ENCODE results near the gene MRM3. TPM values are rescaled to one million over a fixed set of nuclear protein-coding genes. Genes with fewer than 3 reads are reported as not detected.
A peak's percentile ranks its signal among the peaks of the same experiment; 100 is the strongest.
"Not testable (repeated sequence)": the region's sequence is repeated elsewhere in the genome, so short reads cannot be mapped to it uniquely, and the experiment has no call there.

MRM3 gene
- total RNA-seq, 1 donor from 2014 or later, result 17.5 TPM

GRCh38 chr17:796609-797008 is 14.5 kb downstream of the MRM3 start:
- DNase-seq, result no peak

GRCh38 chr17:797236-797840 is 15.2 kb downstream of the MRM3 start:
- DNase-seq, result no peak

GRCh38 chr17:798246-798645 is 16.1 kb downstream of the MRM3 start:
- no peak for DNase-seq

- DNase-seq, result no peak
Observed at GRCh38 chr17:799261-799660, 17.1 kb downstream of the MRM3 start.

GRCh38 chr17:800446-801242 is 18.5 kb downstream of the MRM3 start:
- no peak for DNase-seq

GRCh38 chr17:801660-802059 is 19.5 kb downstream of the MRM3 start:
- DNase-seq, result no peak

GRCh38 chr17:802481-802880 is 20.3 kb downstream of the MRM3 start:
- DNase-seq, result no peak

GRCh38 chr17:802901-803881 is 21.0 kb downstream of the MRM3 start:
- DNase-seq, result no peak

- no peak for DNase-seq
Observed at GRCh38 chr17:804541-805435, 22.6 kb downstream of the MRM3 start.

- DNase-seq, result not testable (repeated sequence)
Observed at GRCh38 chr17:805886-806285, 23.7 kb downstream of the MRM3 start.

GRCh38 chr17:806346-806745 is 24.2 kb downstream of the MRM3 start:
- no peak for DNase-seq

- DNase-seq, result peak; percentile 15
Observed at GRCh38 chr17:806781-807522, 24.8 kb downstream of the MRM3 start.

- DNase-seq, result no peak
Observed at GRCh38 chr17:807523-808294, 25.6 kb downstream of the MRM3 start.

GRCh38 chr17:811051-811784 is 29.1 kb downstream of the MRM3 start:
- DNase-seq, result no peak

- DNase-seq, result no peak
Observed at GRCh38 chr17:812638-813204, 30.6 kb downstream of the MRM3 start.

- no peak for DNase-seq
Observed at GRCh38 chr17:814371-814770, 32.2 kb downstream of the MRM3 start.

GRCh38 chr17:819251-819650 is 37.1 kb downstream of the MRM3 start:
- DNase-seq, result no peak

- no peak for DNase-seq
Observed at GRCh38 chr17:823501-823902, 41.3 kb downstream of the MRM3 start.

- no peak for DNase-seq
Observed at GRCh38 chr17:824378-824777, 42.2 kb downstream of the MRM3 start.

Measured in occipital lobe (tissue), 2 donors.